Measurements from ENCODE around the gene SYTL2.

SYTL2 gene

DNA sequence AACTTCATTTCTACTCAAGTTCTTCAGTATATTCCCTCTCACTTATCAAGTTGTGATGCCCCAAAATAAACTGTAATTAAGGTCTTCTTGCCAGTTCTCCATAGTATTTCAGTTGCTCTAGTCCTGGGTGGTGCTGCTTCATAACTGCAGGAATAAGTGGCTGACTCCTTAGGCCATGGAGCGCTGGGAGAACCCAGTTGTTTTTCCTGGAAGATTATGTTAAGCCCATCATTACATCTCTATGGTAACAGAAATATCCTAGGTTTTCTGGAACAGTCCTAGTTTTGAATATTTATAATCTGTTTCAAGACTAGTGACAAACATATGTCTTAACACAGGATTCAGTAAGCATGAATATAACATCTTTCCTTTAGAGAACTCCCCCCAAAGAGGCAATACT is 7.6 kb downstream of the SYTL2 start:
- no peak overlapping the region for H3K4me3 ChIP-seq (ENCODE audit: low read depth, low read length)
- TF ChIP-seq, protein P1, sequence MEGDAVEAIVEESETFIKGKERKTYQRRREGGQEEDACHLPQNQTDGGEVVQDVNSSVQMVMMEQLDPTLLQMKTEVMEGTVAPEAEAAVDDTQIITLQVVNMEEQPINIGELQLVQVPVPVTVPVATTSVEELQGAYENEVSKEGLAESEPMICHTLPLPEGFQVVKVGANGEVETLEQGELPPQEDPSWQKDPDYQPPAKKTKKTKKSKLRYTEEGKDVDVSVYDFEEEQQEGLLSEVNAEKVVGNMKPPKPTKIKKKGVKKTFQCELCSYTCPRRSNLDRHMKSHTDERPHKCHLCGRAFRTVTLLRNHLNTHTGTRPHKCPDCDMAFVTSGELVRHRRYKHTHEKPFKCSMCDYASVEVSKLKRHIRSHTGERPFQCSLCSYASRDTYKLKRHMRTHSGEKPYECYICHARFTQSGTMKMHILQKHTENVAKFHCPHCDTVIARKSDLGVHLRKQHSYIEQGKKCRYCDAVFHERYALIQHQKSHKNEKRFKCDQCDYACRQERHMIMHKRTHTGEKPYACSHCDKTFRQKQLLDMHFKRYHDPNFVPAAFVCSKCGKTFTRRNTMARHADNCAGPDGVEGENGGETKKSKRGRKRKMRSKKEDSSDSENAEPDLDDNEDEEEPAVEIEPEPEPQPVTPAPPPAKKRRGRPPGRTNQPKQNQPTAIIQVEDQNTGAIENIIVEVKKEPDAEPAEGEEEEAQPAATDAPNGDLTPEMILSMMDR (IDR thresholded peaks at IDR 0.05; ENCODE audit: low read depth, low read length), result no peak

DNA sequence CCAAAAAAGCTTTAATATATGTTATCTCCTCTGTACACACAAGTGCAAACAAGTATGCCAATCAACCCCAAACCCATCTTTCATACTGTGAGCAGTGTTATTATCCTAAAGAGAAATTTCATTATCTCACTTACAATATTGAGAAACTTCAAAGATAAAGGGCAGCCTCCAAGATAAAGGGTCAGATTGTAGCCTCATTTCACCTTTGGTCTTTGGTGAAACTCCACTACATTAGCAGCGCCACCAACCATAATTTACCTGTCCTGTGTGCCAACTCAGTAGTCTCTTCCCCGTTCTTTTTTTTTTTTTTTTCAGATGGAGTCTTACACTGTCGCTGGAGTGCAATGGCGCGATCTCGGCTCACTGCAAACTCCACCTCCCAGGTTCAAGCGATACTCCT is 9.4 kb downstream of the SYTL2 start:
- H3K4me3 ChIP-seq (ENCODE audit: low read depth, low read length), result no peak overlapping the region
- TF ChIP-seq, protein P1 (IDR thresholded peaks at IDR 0.05; ENCODE audit: low read depth, low read length), result no peak

DNA sequence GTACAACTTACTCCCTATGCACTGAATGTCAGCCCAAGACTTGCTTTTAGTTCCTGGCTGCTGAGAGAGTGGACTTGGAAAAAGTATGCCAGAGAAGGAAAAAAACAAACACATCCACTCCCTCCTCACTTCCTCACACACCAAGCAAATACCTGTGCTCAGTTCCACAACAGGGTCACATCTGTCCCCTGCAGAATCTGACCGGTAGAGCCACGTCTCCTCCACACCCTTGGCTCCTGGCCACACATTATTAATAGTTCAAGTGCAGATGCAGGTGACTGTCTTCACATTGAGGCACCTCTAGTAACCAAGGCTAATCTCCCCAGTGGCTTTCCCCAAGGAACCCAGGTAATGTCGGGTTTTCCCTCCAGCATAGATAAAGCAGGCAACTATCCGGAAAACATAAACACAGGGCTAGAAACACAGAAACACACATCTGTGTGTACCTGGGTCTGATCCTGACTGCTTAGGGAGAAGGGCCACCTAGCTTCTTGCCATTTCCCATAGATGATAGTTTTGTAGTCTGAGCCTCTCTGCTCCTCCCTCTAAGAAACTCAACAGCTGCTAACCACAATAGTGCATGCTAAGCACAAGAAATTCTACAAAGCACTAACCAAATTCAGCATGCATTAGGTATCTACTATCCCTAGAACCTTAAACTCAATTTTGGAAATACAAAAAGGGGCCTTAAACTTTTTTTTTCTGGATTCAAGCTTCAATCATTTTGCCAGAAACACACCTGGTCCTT is 10.2 kb downstream of the SYTL2 start:
- TF ChIP-seq, protein P1 (IDR thresholded peaks at IDR 0.05; ENCODE audit: low read depth, low read length), result no peak
- no peak overlapping the region for H3K4me3 ChIP-seq (ENCODE audit: low read depth, low read length)

DNA sequence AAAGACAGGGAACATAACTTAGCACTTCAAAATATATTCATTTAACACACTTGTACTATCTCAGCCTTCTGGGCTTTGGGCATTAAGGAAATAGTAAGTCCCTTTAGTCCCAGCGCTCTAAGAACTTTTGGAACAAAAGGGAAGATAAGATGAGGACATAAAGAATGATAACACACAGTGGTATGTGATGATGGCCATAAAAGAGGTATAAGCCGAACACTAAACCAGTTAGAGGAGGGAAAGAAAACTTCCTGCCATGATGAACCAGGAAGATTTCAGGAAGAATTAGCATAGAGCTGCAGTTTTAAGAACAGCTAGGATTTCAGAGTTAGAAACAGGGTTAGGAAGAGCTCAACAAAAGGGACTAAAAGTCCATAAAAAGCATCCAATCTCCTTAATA is 11.8 kb downstream of the SYTL2 start:
- TF ChIP-seq, protein P1 (IDR thresholded peaks at IDR 0.05; ENCODE audit: low read depth, low read length), result no peak
- no peak overlapping the region for H3K4me3 ChIP-seq (ENCODE audit: low read depth, low read length)

DNA sequence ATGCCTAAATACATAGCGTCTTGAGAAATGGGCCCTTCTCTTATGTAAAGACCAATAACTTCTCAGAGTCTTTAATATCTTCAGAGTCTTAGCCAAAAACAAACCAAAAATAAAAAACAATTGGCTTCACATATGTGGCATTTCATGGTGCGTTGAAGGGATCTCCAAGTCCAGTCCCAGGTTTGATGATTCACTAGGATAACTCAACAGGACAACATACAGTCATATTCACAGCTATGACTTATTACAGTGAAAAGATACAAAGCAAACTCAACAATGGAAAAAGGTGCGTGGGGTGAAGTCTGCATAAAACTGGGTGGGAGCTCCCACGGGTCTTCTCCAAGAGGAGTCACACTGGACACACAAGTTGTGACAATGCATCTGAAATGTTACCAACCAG is 12.6 kb downstream of the SYTL2 start:
- TF ChIP-seq, protein P1 (IDR thresholded peaks at IDR 0.05; ENCODE audit: low read depth, low read length), result no peak
- no peak overlapping the region for H3K4me3 ChIP-seq (ENCODE audit: low read depth, low read length)

DNA sequence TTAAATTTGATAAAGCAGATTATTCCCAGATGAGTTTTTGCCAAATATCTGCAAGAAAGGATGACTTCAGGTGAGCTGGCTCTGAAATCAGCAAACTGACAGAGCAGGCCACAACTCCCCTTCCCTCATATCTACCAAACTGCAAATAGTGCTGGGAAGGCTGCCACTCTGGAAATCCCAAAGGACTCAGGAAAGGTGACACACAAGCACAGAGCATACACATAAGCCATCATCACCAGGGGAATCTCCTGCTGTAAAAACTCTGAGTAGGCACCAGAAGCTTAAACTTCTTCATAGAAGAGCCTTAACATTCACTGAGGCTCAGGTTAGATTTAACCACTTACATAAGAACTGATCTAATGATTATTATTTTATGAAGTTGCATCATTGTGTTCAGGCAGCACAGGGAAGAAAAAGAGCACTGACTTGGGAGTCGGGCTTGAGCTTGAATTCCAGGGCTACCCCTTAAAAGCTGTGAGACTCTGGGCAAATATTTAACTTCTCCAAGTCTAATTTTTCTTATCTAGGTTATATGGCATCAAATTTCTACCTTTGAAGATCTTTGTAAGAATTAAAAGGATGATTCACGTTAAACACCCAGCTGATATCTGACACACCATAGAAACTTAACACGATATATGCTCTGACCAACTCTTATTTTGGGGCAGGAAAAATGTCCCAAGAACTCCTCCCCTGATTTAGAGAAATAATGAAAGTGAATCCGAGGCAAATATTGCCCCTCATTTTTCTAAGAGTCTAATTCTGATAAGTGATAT is 15.0 kb downstream of the SYTL2 start:
- no peak overlapping the region for H3K4me3 ChIP-seq (ENCODE audit: low read depth, low read length)
- TF ChIP-seq, protein P1 (IDR thresholded peaks at IDR 0.05; ENCODE audit: low read depth, low read length), result no peak

DNA sequence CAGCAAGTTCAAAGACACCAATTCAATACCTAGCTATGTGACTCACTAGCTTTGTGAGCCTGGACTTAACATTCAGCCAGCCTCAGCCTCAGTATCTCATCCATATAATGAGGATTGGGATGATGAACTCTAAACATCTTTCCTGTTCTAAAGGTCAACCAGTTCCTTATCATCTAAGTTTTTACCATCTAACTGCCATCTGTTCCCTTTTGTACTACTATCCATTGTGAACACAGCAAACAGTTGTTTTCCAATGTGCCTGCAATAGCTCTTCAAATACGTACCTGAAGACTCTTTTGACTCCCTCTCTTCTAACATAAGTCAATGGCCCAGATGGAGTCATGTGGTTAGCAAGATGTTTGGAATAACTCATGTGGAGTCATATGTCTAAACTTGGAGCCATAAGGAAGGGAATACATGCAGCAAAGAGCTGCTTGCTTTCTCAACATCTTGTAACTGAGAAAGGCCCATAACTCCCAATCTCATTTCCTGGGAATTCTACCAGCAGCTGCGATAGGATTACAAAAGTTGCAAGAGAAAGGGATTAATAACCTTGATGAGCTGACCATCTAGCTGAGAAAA is 19.4 kb downstream of the SYTL2 start:
- H3K4me3 ChIP-seq (ENCODE audit: low read depth, low read length), result no peak overlapping the region
- TF ChIP-seq, protein P1 (IDR thresholded peaks at IDR 0.05; ENCODE audit: low read depth, low read length), result no peak
